Keratinocyte (primary cell): ENCODE results near the gene MTHFR. TPM values are rescaled to one million over a fixed set of nuclear protein-coding genes. Genes with fewer than 3 reads are reported as not detected.

Experiments used
- DNase-seq: peaks from one replicate; pipeline ENCODE4 v3.0.0-alpha.2; 2011; ENCODE audit warnings: low read depth, missing footprints, low spot score
- FAIRE-seq: peaks from 2 replicates; lab custom pipeline; 2011; peaks lifted over from hg19 to GRCh38; lab: Jason Lieb, UNC
- H2AFZ ChIP-seq: 2 replicates; pipeline ENCODE4 v1.6.0; 2012; ENCODE audit warnings: low read length, control low read depth, inconsistent platforms; ENCODE audit not compliant: control insufficient read depth
- H3K27ac ChIP-seq: 2 replicates; pipeline ENCODE4 v1.5.1; 2011; ENCODE audit warnings: low read length; ENCODE audit not compliant: control insufficient read depth, insufficient read depth
- H3K27me3 ChIP-seq: 3 replicates; pipeline ENCODE4 v1.6.0; 2011; ENCODE audit warnings: low read length; ENCODE audit not compliant: control insufficient read depth, insufficient read depth; ENCODE audit errors: extremely low read depth
- H3K36me3 ChIP-seq, 2 experiments: 2 replicates in 1 of 2; 3 replicates in 1 of 2; pipeline ENCODE4 v1.5.1; 2011; ENCODE audit warnings: low read length in 2 of 2, mild to moderate bottlenecking in 1 of 2; ENCODE audit not compliant: control insufficient read depth in 2 of 2, insufficient read depth in 2 of 2; ENCODE audit errors: extremely low read depth in 1 of 2
- H3K4me1 ChIP-seq: 3 replicates; pipeline ENCODE4 v1.5.1; 2011; ENCODE audit warnings: low read length; ENCODE audit not compliant: control insufficient read depth, insufficient read depth; ENCODE audit errors: extremely low read depth
- H3K4me2 ChIP-seq: 3 replicates; pipeline ENCODE4 v1.6.0; 2011; ENCODE audit warnings: low read depth, low read length; ENCODE audit not compliant: control insufficient read depth, insufficient read depth; ENCODE audit errors: extremely low read depth
- H3K4me3 ChIP-seq, 3 experiments: fragments of 200-600 bp in 1 of 3; sonication (generic) in 1 of 3; 2 replicates in 2 of 3; 3 replicates in 1 of 3; pipeline ENCODE4 v1.5.1; 2011 to 2016; ENCODE audit warnings: low read length in 3 of 3, mild to moderate bottlenecking in 3 of 3, control low read depth in 2 of 3, inconsistent platforms in 1 of 3, low read depth in 1 of 3, mixed read lengths in 1 of 3, mixed run types in 1 of 3, moderate library complexity in 1 of 3; ENCODE audit not compliant: control insufficient read depth in 2 of 3, insufficient read depth in 2 of 3; ENCODE audit errors: extremely low read depth in 1 of 3
- H3K79me2 ChIP-seq: 2 replicates; pipeline ENCODE4 v1.6.0; 2012; ENCODE audit warnings: low read length; ENCODE audit not compliant: control insufficient read depth, insufficient read depth
- H3K9ac ChIP-seq: 3 replicates; pipeline ENCODE4 v1.6.0; 2011; ENCODE audit warnings: low read length; ENCODE audit not compliant: control insufficient read depth, insufficient read depth; ENCODE audit errors: extremely low read depth
- H3K9me1 ChIP-seq: 3 replicates; pipeline ENCODE4 v1.6.0; 2011; ENCODE audit warnings: low read length; ENCODE audit not compliant: control insufficient read depth, insufficient read depth; ENCODE audit errors: extremely low read depth
- H3K9me3 ChIP-seq: 2 replicates; pipeline ENCODE4 v1.5.1; 2012; ENCODE audit warnings: low read depth, low read length; ENCODE audit not compliant: control insufficient read depth
- H4K20me1 ChIP-seq: 3 replicates; pipeline ENCODE4 v1.6.0; 2011; ENCODE audit warnings: low read length; ENCODE audit not compliant: control insufficient read depth, insufficient read depth; ENCODE audit errors: extremely low read depth
- CTCF ChIP-seq, 3 experiments: IDR thresholded peaks in 1 of 3; conservative IDR thresholded peaks in 1 of 3; optimal IDR thresholded peaks in 1 of 3; 2 replicates in 2 of 3; 3 replicates in 1 of 3; pipeline versions ENCODE3 to v1.5.1; 2011; ENCODE audit warnings: low read length in 3 of 3, mild to moderate bottlenecking in 3 of 3, moderate library complexity in 2 of 3, control low read depth in 1 of 3, inconsistent platforms in 1 of 3; ENCODE audit not compliant: insufficient read depth in 2 of 3; ENCODE audit errors: extremely low read depth in 1 of 3
- EZH2 ChIP-seq: IDR thresholded peaks from one replicate; pipeline ENCODE4 v1.6.1; 2012; ENCODE audit warnings: inconsistent platforms, mild to moderate bottlenecking, low read length, moderate library complexity
- dilution Hi-C: fragments of 300-500 bp; cut with MboI; formaldehyde crosslinking; loops from one replicate; pipeline ENCODE4 v1.7.0; 2020; ENCODE audit warnings: low sequenced_read_pairs; ENCODE audit not compliant: extremely low pct_ligation_motif_present
- polyA plus RNA-seq, 5 experiments: library from polyadenylated mRNA; depleted of rRNA in 3 of 5; stranded (reverse) in 3 of 5; stranded (forward) in 1 of 5; unstranded in 1 of 5; fragments of >200 nt; gene quantifications; 1 replicate in 1 of 5; 2 replicates in 3 of 5; 3 replicates in 1 of 5; pipeline versions ENCODE4 v1.2.1 to v1.2.3, GENCODE V29; 2011 to 2012; ENCODE audit warnings: missing spikeins in 2 of 5, low read depth in 1 of 5, low replicate concordance in 1 of 5

MTHFR gene
- polyA plus RNA-seq, 1 donor (not counting 4 experiments of a cell fraction or from before 2014, with no cell fraction given): 5.2 TPM

DNA sequence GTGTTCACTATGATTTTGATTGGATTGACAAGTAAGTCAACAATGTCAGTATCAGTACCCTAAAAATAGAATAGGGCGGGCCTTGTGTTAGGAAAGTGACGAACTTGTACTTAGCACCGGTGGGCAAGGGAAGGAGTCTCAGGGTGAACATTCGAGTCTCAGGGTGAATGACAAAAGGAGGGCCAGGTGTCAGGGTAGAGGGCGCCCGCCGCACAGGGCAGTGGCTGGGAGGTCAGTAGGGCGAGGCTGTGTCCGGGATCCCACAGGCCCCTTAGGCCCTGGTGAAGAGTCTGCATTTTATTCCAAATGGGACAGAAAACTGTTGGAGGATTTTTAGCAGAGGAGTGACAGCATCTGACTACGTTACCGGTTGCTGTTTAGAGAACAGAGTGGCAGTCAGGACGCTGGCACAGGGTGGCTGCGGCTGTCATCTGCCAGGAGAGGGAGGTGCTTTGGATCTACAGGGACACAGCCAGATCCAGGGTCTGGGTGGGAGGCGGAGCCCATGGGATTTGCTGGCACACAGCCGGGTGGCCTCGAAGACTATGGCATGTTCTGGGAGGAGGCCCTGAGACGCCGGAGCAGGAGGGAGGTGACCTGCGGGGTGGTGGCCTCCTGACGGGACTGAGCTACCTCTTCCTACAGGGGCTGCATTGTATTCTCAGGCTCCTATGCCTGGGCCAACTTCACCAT is 58.8 kb downstream of the MTHFR start:
- dilution Hi-C loops: no loop called here
- Histone ChIP-seq H3K4me1 (peaks cover 6% of the 10 kb centered on the region), H3K9ac (no peak overlapping the region), H3K9me1 (no peaks in the 10 kb centered on the region), H3K79me2 (peaks cover 1% of the 10 kb centered on the region), H3K4me3 (no peak overlapping the region), H2AFZ (no peak overlapping the region), H3K27ac (no peak overlapping the region), H3K36me3 (peaks cover 13 to 49% of the 10 kb centered on the region in 2 experiments), H3K4me2 (no peak overlapping the region), H3K9me3 (no peaks in the 10 kb centered on the region), H3K27me3 (no peaks in the 10 kb centered on the region), H4K20me1 (no peaks in the 10 kb centered on the region)
- DNase-seq (no peak), FAIRE-seq (no peak)
- TF ChIP-seq EZH2 (no peak), CTCF (optimal IDR thresholded peaks at IDR 0.05 in 1 of 3, IDR thresholded peaks at IDR 0.05 in 1 of 3, conservative IDR thresholded peaks at IDR 0.05 in 1 of 3; ENCODE audit: extremely low read depth in 1 of 3, insufficient read depth in 2 of 3, low read length in 3 of 3) (no peak)

DNA sequence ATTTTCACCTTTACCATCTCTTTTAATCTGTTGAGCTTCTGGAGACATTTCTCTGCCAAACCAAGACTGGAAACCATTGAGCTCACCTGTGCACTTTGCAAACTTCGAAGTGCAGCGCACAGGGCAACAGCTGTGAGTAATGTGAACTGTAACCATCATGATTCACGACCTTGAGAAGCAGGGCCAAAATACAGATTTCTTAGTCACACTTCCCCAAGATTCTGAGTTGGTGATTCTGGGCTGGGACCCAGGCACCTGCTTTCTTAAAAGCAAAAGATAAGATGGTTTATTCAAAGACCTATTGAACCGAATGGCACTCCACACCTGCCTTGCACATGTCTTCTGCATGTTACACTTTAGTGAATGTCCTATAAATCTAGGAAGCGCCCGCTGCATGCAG is 59.7 kb downstream of the MTHFR start:
- dilution Hi-C loops: no loop called here

More for the DNA sequence above, 59.7 kb downstream of the MTHFR start:
- H3K36me3 ChIP-seq: peaks cover 15 to 49% of the 10 kb centered on the region in 2 experiments
- no peaks in the 10 kb centered on the region for H3K9me3 ChIP-seq
- no peak overlapping the region for H3K9ac ChIP-seq
- H3K4me3 ChIP-seq: no peak overlapping the region
- FAIRE-seq: no peak
- H3K4me2 ChIP-seq: no peak overlapping the region
- peaks cover 1% of the 10 kb centered on the region for H3K79me2 ChIP-seq
- H2AFZ ChIP-seq: no peak overlapping the region
- H3K9me1 ChIP-seq: no peaks in the 10 kb centered on the region
- no peak for DNase-seq
- no peak for TF ChIP-seq CTCF (optimal IDR thresholded peaks at IDR 0.05 in 1 of 3, IDR thresholded peaks at IDR 0.05 in 1 of 3, conservative IDR thresholded peaks at IDR 0.05 in 1 of 3; ENCODE audit: extremely low read depth in 1 of 3, insufficient read depth in 2 of 3, low read length in 3 of 3)
- TF ChIP-seq EZH2: no peak
- no peaks in the 10 kb centered on the region for H3K27me3 ChIP-seq
- H3K4me1 ChIP-seq: peaks cover 6% of the 10 kb centered on the region
- no peak overlapping the region for H3K27ac ChIP-seq
- H4K20me1 ChIP-seq: no peaks in the 10 kb centered on the region
